Uterus (tissue), 4 donors: Measurements from ENCODE around the gene PML. TPM values are rescaled to one million over a fixed set of nuclear protein-coding genes. Genes with fewer than 3 reads are reported as not detected.

Source experiments
- DNase-seq, 2 donors: peaks; one replicate each; pipeline ENCODE4 v3.0.0-alpha.2; 2019 to 2020
- H3K27ac ChIP-seq, 2 donors: fragments of 200-600 bp; sonication (generic); 1 replicate in 1 of 2; 2 replicates in 1 of 2; pipeline ENCODE4 v1.5.1; 2016 to 2018
- H3K27me3 ChIP-seq, 2 donors: fragments of 200-600 bp; sonication (generic); one replicate each; pipeline ENCODE4 v1.5.1; 2018 to 2019; ENCODE audit warnings: control low read depth in 1 of 2
- H3K36me3 ChIP-seq, 2 donors: fragments of 200-600 bp; sonication (generic); one replicate each; pipeline ENCODE4 v1.5.1; 2019; ENCODE audit warnings: control low read depth in 1 of 2
- H3K4me1 ChIP-seq, 2 donors: fragments of 200-600 bp; sonication (generic); one replicate each; pipeline ENCODE4 v1.5.1; 2018 to 2019; ENCODE audit warnings: control low read depth in 1 of 2
- H3K4me3 ChIP-seq, 2 donors: fragments of 200-600 bp; sonication (generic); 1 replicate in 1 of 2; 2 replicates in 1 of 2; pipeline ENCODE4 v1.5.1; 2018 to 2019; ENCODE audit warnings: mild to moderate bottlenecking in 1 of 2
- H3K9me3 ChIP-seq, 2 donors: fragments of 200-600 bp; sonication (generic); one replicate each; pipeline ENCODE4 v1.5.1; 2019; ENCODE audit warnings: control low read depth in 1 of 2
- POLR2A ChIP-seq, 2 donors: fragments of 450-650 bp; IDR thresholded peaks; one replicate each; pipeline ENCODE4 v1.6.1; 2016; ENCODE audit warnings: antibody characterized with exemption in 2 of 2, mild to moderate bottlenecking in 1 of 2, moderate library complexity in 1 of 2
- intact Hi-C: fragments of 100-400 bp; cut with DNase I; formaldehyde crosslinking; loops from one replicate; pipeline ENCODE4 v1.15.1; 2023; ENCODE audit warnings: low total_unique reads
- total RNA-seq, 4 donors: library from RNA; depleted of rRNA in 3 of 4; stranded (reverse); fragments of >200 nt in 3 of 4; gene quantifications; one replicate each; pipeline versions ENCODE4 v1.1.0 to v1.2.4, GENCODE V29; 2014 to 2023
- TF ChIP-seq, protein P1 (sequence below), 4 experiments: fragments of 200-600 bp in 2 of 4; fragments of 450-650 bp in 2 of 4; sonication (generic) in 2 of 4; IDR thresholded peaks; one replicate each; pipeline ENCODE4 v1.5.1; 2016 to 2019; ENCODE audit warnings: antibody characterized with exemption in 4 of 4, mild to moderate bottlenecking in 2 of 4, moderate library complexity in 1 of 4
- donor health status: DM: yes; HTN: yes; CAD: no.

PML gene, protein sequence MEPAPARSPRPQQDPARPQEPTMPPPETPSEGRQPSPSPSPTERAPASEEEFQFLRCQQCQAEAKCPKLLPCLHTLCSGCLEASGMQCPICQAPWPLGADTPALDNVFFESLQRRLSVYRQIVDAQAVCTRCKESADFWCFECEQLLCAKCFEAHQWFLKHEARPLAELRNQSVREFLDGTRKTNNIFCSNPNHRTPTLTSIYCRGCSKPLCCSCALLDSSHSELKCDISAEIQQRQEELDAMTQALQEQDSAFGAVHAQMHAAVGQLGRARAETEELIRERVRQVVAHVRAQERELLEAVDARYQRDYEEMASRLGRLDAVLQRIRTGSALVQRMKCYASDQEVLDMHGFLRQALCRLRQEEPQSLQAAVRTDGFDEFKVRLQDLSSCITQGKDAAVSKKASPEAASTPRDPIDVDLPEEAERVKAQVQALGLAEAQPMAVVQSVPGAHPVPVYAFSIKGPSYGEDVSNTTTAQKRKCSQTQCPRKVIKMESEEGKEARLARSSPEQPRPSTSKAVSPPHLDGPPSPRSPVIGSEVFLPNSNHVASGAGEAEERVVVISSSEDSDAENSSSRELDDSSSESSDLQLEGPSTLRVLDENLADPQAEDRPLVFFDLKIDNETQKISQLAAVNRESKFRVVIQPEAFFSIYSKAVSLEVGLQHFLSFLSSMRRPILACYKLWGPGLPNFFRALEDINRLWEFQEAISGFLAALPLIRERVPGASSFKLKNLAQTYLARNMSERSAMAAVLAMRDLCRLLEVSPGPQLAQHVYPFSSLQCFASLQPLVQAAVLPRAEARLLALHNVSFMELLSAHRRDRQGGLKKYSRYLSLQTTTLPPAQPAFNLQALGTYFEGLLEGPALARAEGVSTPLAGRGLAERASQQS
- 100 to 1,000 TPM in 2 of 4 donors, 10 to 100 TPM in 2; 39.0 to 118 (median 78.3) TPM for total RNA-seq

DNA sequence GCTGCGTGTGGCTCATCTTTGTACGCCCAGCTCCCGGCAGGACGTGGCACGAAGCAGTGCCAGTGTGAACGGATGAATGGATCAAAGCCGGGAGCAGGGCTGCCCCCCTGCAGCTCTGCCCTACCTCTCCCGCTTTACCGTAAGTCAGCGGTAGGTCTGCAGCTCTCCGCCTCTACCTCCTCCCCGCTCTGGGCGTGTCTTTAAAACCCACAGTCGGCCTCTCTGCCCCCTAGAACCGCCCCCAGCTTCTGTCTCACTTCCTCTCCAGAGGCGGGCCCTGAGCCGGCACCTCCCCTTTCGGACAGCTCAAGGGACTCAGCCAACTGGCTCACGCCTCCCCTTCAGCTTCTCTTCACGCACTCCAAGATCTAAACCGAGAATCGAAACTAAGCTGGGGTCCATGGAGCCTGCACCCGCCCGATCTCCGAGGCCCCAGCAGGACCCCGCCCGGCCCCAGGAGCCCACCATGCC, at the start of gene PML:
PML (plus strand) TSS at position 304 of the 471 bp plus-strand sequence; CDS start at position 401, 97 bp downstream.
- intact Hi-C loops: no loop called here
- Histone ChIP-seq H3K4me3 (peak within 1 kb of the TSS; percentile 80 to 97), H3K27ac (peak within 1 kb of the TSS; percentile 95 to 98), H3K27me3 (no peaks in the 10 kb centered on the region), H3K9me3 (no peaks in the 10 kb centered on the region), H3K4me1 (peaks cover 7 to 15% of the 10 kb centered on the region in 2 donors), H3K36me3 (no peaks in the 10 kb centered on the region)
- TF ChIP-seq, protein P1, sequence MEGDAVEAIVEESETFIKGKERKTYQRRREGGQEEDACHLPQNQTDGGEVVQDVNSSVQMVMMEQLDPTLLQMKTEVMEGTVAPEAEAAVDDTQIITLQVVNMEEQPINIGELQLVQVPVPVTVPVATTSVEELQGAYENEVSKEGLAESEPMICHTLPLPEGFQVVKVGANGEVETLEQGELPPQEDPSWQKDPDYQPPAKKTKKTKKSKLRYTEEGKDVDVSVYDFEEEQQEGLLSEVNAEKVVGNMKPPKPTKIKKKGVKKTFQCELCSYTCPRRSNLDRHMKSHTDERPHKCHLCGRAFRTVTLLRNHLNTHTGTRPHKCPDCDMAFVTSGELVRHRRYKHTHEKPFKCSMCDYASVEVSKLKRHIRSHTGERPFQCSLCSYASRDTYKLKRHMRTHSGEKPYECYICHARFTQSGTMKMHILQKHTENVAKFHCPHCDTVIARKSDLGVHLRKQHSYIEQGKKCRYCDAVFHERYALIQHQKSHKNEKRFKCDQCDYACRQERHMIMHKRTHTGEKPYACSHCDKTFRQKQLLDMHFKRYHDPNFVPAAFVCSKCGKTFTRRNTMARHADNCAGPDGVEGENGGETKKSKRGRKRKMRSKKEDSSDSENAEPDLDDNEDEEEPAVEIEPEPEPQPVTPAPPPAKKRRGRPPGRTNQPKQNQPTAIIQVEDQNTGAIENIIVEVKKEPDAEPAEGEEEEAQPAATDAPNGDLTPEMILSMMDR (IDR thresholded peaks at IDR 0.05): peak in 2 of 4 experiments; percentile 9 to 56
- TF ChIP-seq POLR2A (IDR thresholded peaks at IDR 0.05): peak; percentile 77 to 96
- DNase-seq: peak; percentile 97 to 98

DNA sequence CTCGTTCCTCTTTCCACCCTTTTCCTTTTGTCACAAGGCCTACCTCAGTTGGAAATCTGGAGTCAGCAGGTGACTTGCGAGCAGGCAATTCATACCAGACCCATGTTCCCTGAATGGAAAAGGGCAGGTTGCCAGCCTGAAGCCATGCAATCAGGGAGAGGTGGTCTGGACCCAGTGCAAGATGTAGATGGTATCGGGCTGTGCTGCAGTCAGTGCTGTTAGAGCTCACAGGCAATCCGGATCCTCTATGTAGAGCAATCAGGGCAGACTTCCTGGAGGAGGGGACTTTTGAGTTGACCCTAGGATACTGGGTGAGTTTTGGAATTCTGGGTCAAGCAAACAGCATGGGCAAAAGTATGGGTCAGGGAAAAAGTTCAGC, 49.4 kb upstream of the PML start:
- no peaks in the 10 kb centered on the region for H3K27me3 ChIP-seq
- TF ChIP-seq, protein P1 (IDR thresholded peaks at IDR 0.05): no peak
- TF ChIP-seq POLR2A (IDR thresholded peaks at IDR 0.05): no peak
- H3K36me3 ChIP-seq: no peaks in the 10 kb centered on the region
- H3K27ac ChIP-seq: peak overlapping the region; percentile 45 to 55
- no peak for DNase-seq
- H3K9me3 ChIP-seq: no peaks in the 10 kb centered on the region
- peaks cover 0 to 19% of the 10 kb centered on the region in 2 donors for H3K4me1 ChIP-seq
- intact Hi-C loops: no loop called here
- H3K4me3 ChIP-seq: no peak overlapping the region

DNA sequence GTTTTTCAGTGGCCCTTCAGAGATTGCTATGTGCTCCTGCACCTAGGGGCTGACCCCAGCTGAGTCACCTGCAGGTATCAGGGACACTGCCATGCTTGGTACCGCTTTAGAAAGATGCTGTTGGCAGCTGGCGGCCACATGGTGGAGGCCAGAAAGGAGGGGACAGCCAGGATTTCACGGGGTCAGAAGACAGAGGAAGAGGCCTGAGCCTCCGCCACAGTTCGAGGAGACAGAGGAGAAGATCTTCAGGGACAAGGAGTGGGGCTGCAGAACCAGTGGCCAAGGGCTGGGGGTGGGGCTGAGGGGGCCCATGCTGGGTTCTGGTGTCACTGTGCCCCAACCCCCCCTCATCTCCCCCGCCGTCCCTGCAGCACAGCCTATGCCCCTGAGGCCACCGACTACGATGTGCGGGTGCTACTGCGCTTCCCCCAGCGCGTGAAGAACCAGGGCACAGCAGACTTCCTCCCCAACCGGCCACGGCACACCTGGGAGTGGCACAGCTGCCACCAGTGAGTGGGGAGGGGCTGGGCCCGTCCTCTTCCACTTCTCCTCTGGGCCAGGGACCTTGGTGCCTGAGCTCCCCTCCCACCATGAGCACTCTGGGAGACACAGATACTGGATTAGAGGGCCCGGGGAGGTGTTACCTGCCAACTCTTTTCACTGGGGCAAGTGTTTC, 48.3 kb upstream of the PML start:
- no peaks in the 10 kb centered on the region for H3K27me3 ChIP-seq
- no peak overlapping the region for H3K4me3 ChIP-seq
- no peaks in the 10 kb centered on the region for H3K36me3 ChIP-seq
- no peak for DNase-seq
- H3K4me1 ChIP-seq: peaks cover 0 to 12% of the 10 kb centered on the region in 2 donors
- no peak overlapping the region for H3K27ac ChIP-seq
- no peaks in the 10 kb centered on the region for H3K9me3 ChIP-seq
- TF ChIP-seq, protein P1 (IDR thresholded peaks at IDR 0.05): no peak
- TF ChIP-seq POLR2A (IDR thresholded peaks at IDR 0.05): no peak
- intact Hi-C loops: no loop called here

DNA sequence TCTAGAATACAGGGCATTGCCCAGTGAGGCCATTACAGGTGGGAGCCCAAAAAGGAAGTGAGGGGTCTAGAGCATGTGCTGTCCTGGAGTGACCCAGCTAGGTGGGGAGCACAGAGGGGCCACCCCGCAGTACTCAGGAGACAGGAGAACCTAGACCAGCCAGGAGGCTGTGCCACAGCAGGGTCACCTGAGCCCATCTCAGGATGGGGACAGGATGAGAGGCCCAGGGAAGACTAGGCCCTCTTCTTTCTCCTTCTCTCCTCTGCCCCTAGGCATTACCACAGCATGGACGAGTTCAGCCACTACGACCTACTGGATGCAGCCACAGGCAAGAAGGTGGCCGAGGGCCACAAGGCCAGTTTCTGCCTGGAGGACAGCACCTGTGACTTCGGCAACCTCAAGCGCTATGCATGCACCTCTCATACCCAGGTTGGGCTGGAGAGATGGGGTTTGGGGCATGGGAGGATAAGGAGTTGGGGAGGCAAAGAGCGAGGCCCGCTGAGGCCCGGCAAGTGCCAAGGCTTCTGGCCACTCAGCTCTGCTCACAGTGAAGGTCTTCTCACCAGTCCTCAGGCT, 47.6 kb upstream of the PML start:
- no peaks in the 10 kb centered on the region for H3K36me3 ChIP-seq
- DNase-seq: no peak
- no peak overlapping the region for H3K27ac ChIP-seq
- intact Hi-C loops: no loop called here
- H3K9me3 ChIP-seq: no peaks in the 10 kb centered on the region
- H3K27me3 ChIP-seq: no peaks in the 10 kb centered on the region
- H3K4me1 ChIP-seq: peaks cover 5 to 16% of the 10 kb centered on the region in 2 donors
- TF ChIP-seq, protein P1 (IDR thresholded peaks at IDR 0.05): no peak
- TF ChIP-seq POLR2A (IDR thresholded peaks at IDR 0.05): no peak
- H3K4me3 ChIP-seq: no peak overlapping the region
